CMK (cell line): ENCODE results near the gene COL19A1.

Experiments
- DNase-seq: peaks from one replicate; pipeline ENCODE4 v3.0.0-alpha.2; 2010; ENCODE audit warnings: low read depth

Gene COL19A1

GRCh38 chr6:70225055-70225454 is 358.7 kb downstream of the COL19A1 start:
- no peak for DNase-seq

GRCh38 chr6:70231311-70231710 is 365.0 kb downstream of the COL19A1 start:
- no peak for DNase-seq

GRCh38 chr6:70234561-70235236 is 368.3 kb downstream of the COL19A1 start:
- no peak for DNase-seq

- no peak for DNase-seq
These were observed 370.0 kb downstream of the COL19A1 start for GRCh38 chr6:70236343-70236742.

GRCh38 chr6:70241031-70241430 is 374.7 kb downstream of the COL19A1 start:
- no peak for DNase-seq

- DNase-seq: no peak
These were observed 375.6 kb downstream of the COL19A1 start for GRCh38 chr6:70241991-70242420.

GRCh38 chr6:70246118-70246517 is 379.8 kb downstream of the COL19A1 start:
- DNase-seq: no peak

- no peak for DNase-seq
These were observed 386.2 kb downstream of the COL19A1 start for GRCh38 chr6:70252604-70253003.

GRCh38 chr6:70253923-70254322 is 387.6 kb downstream of the COL19A1 start:
- DNase-seq: no peak

GRCh38 chr6:70254784-70255183 is 388.4 kb downstream of the COL19A1 start:
- DNase-seq: no peak

- DNase-seq: no peak
These were observed 391.5 kb downstream of the COL19A1 start for GRCh38 chr6:70257768-70258273.

- no peak for DNase-seq
These were observed 392.1 kb downstream of the COL19A1 start for GRCh38 chr6:70258483-70258882.
